HG02970 (cell line): ENCODE measurements around the gene TNFRSF18.

Experiments
- ATAC-seq: cut with Tn5 transposase; IDR thresholded peaks from one replicate; pipeline ENCODE4 v1.9.1; 2021; ENCODE audit warnings: mild to moderate bottlenecking, moderate library complexity, moderate number of reproducible peaks; ENCODE audit not compliant: unreplicated experiment, low FRiP score

The TNFRSF18 gene

DNA sequence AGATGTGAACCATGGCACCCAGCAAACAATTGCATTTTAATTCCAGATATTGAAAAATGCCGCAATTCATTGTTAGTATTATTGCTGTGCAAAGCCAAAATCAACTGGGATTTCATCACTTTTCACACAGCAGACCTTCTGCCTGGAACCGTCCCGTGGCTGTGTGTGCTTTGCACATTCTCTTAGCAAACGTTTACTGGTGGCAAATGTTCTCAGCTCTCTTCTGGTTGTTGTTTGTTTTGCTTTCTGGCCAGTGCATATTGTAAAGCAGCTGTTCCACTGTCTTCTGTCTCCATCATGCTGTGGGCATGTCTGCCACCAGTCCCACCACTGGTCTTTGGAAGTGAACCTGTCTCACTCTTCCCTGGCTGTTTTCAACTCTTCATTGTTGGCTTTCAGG, 52.5 kb downstream of the TNFRSF18 start:
- no peak for ATAC-seq
